ENCODE results near the gene MCM10. TPM values are rescaled to one million over a fixed set of nuclear protein-coding genes. Genes with fewer than 3 reads are reported as not detected.

Gene MCM10
- total and polyA plus RNA-seq, 2 donors (not counting 3 experiments of a cell fraction or from before 2014, with no cell fraction given), result 3.3 to 31.6 TPM

GRCh38 chr10:13221572-13221971 lies 60.2 kb downstream of the MCM10 start:
- H3K9me1 ChIP-seq (replicated peaks; ENCODE audit: control insufficient read depth, extremely low read depth, insufficient read depth, low read length), result no peaks in the 10 kb centered on the region
- TF ChIP-seq FOS (IDR thresholded peaks at IDR 0.05; ENCODE audit: borderline replicate concordance, insufficient read depth, low read length) (no peak), EZH2 (IDR thresholded peaks at IDR 0.05; ENCODE audit: borderline replicate concordance, low read depth, low read length, severe bottlenecking) (no peak), MYC (IDR thresholded peaks at IDR 0.05; ENCODE audit: low read depth, low read length) (no peak), POLR2A (IDR thresholded peaks at IDR 0.05; ENCODE audit: low read depth, low read length) (no peak), JUN (IDR thresholded peaks at IDR 0.05; ENCODE audit: borderline replicate concordance, insufficient read depth, insufficient read length, low read depth) (no peak), GATA2 (IDR thresholded peaks at IDR 0.05; ENCODE audit: insufficient read depth, insufficient read length, low read depth, low read length) (no peak), POLR2AphosphoS5 (IDR thresholded peaks at IDR 0.05; ENCODE audit: insufficient read depth, low read depth, low read length) (no peak), CTCF (IDR thresholded peaks at IDR 0.05; ENCODE audit: extremely low read depth in 1 of 2, insufficient read depth in 1 of 2, low read depth in 1 of 2, low read length in 2 of 2) (no peak)
- TF ChIP-seq, protein P1, sequence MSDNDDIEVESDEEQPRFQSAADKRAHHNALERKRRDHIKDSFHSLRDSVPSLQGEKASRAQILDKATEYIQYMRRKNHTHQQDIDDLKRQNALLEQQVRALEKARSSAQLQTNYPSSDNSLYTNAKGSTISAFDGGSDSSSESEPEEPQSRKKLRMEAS (IDR thresholded peaks at IDR 0.05; ENCODE audit: insufficient read depth, insufficient read length), result no peak
- dilution Hi-C loops (cut with MboI; ENCODE audit: extremely low pct_ligation_motif_present, low sequenced_read_pairs), result no loop called here
- POLR2A ChIA-PET, result no interaction called here
- DNase-seq (ENCODE audit: low read depth, low spot score) (no peak), FAIRE-seq (no peak)
- H3K79me2 ChIP-seq (ENCODE audit: control insufficient read depth, insufficient read depth, low read length), result no peaks in the 10 kb centered on the region
- no peak overlapping the region for H3K4me2 ChIP-seq (ENCODE audit: insufficient read depth, low read length)
- intact Hi-C loops (cut with micrococcal nuclease), result no loop called here
- no TSS peak for BruUV-seq (replicated peaks)
- H3K9ac ChIP-seq (replicated peaks; ENCODE audit: extremely low read depth, insufficient read depth, low read length), result no peak overlapping the region
- no peak overlapping the region for H3K4me3 ChIP-seq (replicated peaks in 1 of 3; ENCODE audit: insufficient read depth in 1 of 3, low read depth in 1 of 3, low read length in 3 of 3)
- CTCF ChIA-PET, result interaction anchor here (0.5 to 1.2 kb wide), 2 partner anchors 18 to 61 kb away, joined by 3 to 5 read pairs; no protein-coding TSS in a partner anchor
- H3K4me1 ChIP-seq (ENCODE audit: control insufficient read depth, extremely low read depth, insufficient read depth, low read length), result no peaks in the 10 kb centered on the region
- no peaks in the 10 kb centered on the region for H3K9me3 ChIP-seq (replicated peaks; ENCODE audit: control insufficient read depth, insufficient read depth, low read length)
- no peaks in the 10 kb centered on the region for H3K27me3 ChIP-seq (ENCODE audit: control insufficient read depth in 2 of 2, insufficient read depth in 2 of 2, low read length in 2 of 2)
- H3K36me3 ChIP-seq (ENCODE audit: control insufficient read depth in 2 of 2, extremely low read depth in 1 of 2, insufficient read depth in 2 of 2, low read length in 2 of 2), result no peaks in the 10 kb centered on the region
- H2AFZ ChIP-seq (ENCODE audit: low read depth, low read length), result no peak overlapping the region
- H3K27ac ChIP-seq (ENCODE audit: insufficient read depth, low read depth, low read length), result no peak overlapping the region
- H4K20me1 ChIP-seq (replicated peaks; ENCODE audit: control insufficient read depth, extremely low read depth, insufficient read depth, low read length), result no peaks in the 10 kb centered on the region

Measured in endothelial cell of umbilical vein (primary cell).